ENCODE measurements around the gene UBE3D.

UBE3D gene

DNA sequence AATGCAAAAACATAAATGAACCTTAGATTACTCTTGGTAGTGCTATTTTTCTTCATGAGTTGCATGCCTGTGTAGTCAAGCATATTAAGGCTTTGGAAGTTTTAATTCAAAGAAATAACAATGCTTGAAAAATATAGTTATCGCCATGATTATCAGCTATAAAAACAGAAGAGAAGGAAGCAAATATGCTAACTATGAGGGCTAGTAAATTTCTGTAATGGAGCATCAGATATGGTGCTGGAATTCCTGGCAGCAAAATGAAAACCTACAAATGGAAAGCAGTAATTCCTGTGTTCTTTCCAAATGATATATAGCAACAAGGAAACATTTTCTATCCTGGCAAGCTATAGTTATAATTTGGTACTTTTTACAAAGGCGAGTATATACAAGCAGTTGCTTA lies 31.6 kb upstream of the UBE3D start:
- TF ChIP-seq, protein P1, sequence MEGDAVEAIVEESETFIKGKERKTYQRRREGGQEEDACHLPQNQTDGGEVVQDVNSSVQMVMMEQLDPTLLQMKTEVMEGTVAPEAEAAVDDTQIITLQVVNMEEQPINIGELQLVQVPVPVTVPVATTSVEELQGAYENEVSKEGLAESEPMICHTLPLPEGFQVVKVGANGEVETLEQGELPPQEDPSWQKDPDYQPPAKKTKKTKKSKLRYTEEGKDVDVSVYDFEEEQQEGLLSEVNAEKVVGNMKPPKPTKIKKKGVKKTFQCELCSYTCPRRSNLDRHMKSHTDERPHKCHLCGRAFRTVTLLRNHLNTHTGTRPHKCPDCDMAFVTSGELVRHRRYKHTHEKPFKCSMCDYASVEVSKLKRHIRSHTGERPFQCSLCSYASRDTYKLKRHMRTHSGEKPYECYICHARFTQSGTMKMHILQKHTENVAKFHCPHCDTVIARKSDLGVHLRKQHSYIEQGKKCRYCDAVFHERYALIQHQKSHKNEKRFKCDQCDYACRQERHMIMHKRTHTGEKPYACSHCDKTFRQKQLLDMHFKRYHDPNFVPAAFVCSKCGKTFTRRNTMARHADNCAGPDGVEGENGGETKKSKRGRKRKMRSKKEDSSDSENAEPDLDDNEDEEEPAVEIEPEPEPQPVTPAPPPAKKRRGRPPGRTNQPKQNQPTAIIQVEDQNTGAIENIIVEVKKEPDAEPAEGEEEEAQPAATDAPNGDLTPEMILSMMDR (IDR thresholded peaks at IDR 0.05; ENCODE audit: control insufficient read depth, insufficient read depth, low read depth, low read length, missing control alignments), result no peak
- H3K4me3 ChIP-seq (ENCODE audit: control insufficient read depth, low read depth, low read length), result no peak overlapping the region
- DNase-seq (ENCODE audit: low read depth), result no peak

DNA sequence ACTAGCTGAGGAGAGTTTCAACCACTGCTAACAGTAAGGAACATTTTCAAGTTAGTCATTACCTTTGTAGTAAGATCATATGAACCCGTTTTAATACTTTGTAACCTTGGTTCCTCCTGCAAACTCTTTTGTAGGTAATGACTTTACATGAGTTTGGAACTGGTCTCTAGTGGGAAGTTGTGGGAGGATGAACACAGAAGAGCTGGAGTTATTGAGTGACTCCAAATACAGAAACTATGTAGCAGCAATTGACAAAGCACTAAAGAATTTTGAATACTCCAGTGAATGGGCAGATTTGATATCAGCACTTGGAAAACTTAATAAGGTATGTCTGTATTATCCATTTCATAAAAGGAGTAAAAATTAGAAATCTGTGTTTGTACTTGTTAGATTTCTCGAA lies 31.1 kb upstream of the UBE3D start:
- DNase-seq (ENCODE audit: low read depth), result no peak
- no peak overlapping the region for H3K4me3 ChIP-seq (ENCODE audit: control insufficient read depth, low read depth, low read length)
- TF ChIP-seq, protein P1 (IDR thresholded peaks at IDR 0.05; ENCODE audit: control insufficient read depth, insufficient read depth, low read depth, low read length, missing control alignments), result no peak

DNA sequence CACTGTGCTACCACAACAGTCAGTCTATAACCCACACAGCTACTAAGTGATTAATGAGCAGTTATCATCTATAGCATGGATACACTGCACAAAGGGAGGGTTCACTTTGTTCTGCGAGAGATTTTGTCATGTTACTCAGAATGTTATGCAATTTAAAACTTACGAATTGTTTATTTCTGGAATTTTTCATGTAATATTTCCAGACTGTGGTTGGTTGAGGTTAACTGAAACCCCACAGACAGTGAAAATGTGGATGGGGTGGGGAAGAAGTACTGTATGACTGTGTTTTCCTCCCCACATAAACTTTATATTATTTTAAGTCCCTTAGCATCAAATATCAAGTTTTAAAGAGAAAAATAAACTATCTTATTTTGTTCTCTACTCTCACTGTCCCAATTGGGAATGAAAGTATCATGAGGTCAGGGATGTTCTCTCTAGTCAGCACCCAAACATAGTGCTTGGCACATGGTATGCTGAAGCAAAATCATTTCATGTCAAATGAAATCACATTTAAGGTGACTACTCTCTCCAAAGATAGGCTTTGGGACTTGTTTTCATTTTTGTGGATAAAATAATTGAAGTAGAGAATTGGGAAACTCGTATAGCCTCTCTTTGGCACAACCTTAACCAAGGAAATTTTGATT lies 27.2 kb upstream of the UBE3D start:
- DNase-seq (ENCODE audit: low read depth), result no peak
- H3K4me3 ChIP-seq (ENCODE audit: control insufficient read depth, low read depth, low read length), result no peak overlapping the region
- TF ChIP-seq, protein P1 (IDR thresholded peaks at IDR 0.05; ENCODE audit: control insufficient read depth, insufficient read depth, low read depth, low read length, missing control alignments), result no peak

DNA sequence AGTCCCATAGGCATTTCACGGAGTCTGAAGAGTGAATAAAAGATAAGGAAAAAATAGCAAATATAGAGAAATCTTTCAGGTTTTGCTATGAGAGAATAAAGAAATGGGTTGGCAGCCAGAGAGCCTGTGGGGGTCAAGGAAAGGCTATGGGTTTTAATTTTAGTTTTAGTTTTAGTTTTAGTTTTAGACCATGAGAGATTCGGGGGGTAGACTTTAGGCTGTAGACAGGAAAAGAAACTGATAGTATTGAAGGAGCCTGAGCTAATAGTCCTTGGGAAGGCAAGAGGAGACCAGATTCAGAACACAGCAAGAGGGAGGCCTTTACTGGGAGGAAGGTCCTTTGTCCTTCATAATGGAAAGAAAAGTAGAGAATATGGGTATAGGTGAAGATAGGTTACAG lies 21.1 kb upstream of the UBE3D start:
- H3K4me3 ChIP-seq (ENCODE audit: control insufficient read depth, low read depth, low read length), result no peak overlapping the region

DNA sequence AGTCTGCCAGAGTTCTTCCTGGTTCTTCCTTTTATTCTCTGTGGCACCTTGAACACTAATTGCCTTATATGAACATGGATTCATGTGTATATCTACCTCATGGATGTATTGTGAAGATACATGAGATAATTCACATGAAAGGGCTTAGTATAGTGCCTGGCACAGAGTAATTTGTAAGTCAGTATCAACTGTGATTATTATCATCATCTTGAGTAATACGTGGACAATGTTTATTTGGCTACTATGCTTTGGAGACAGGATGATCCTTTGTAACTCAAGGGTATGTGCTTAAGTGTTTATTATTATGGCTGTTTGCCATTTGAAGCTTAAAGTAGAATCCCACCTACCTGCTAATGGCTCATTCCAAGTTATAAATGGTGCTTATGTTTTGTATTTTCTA lies 17.8 kb upstream of the UBE3D start:
- no peak overlapping the region for H3K4me3 ChIP-seq (ENCODE audit: control insufficient read depth, low read depth, low read length)
- DNase-seq (ENCODE audit: low read depth), result no peak
- TF ChIP-seq, protein P1 (IDR thresholded peaks at IDR 0.05; ENCODE audit: control insufficient read depth, insufficient read depth, low read depth, low read length, missing control alignments), result no peak

More for the DNA sequence above, 21.1 kb upstream of the UBE3D start:
- DNase-seq (ENCODE audit: low read depth), result no peak
- TF ChIP-seq, protein P1 (IDR thresholded peaks at IDR 0.05; ENCODE audit: control insufficient read depth, insufficient read depth, low read depth, low read length, missing control alignments), result no peak

DNA sequence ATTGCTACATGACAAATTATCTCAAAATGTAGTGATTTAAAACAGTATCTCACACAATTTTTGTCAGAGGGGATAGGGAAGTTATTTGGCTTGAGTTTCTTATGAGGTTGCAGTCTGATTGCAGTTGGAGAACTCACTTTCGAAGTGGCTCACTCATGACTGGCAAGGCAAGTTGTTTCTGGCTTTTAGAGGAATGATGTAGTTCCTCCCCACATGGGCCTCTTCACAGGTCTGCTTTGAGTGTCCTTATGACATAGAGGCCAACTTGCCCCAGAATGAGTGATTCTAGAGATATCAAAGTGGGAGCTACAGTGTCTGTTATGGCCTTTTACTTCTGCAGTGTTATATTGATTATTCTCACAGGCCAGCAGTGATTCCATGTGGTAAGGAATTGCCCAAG lies 8.0 kb upstream of the UBE3D start:
- DNase-seq (ENCODE audit: low read depth), result no peak
- H3K4me3 ChIP-seq (ENCODE audit: control insufficient read depth, low read depth, low read length), result no peak overlapping the region
- TF ChIP-seq, protein P1 (IDR thresholded peaks at IDR 0.05; ENCODE audit: control insufficient read depth, insufficient read depth, low read depth, low read length, missing control alignments), result no peak
